ENCODE measurements around the gene FRYL.

GRCh38 chr4:48499551-48500066 lies 280.5 kb downstream of the FRYL start:
- TF ChIP-seq, protein P1, sequence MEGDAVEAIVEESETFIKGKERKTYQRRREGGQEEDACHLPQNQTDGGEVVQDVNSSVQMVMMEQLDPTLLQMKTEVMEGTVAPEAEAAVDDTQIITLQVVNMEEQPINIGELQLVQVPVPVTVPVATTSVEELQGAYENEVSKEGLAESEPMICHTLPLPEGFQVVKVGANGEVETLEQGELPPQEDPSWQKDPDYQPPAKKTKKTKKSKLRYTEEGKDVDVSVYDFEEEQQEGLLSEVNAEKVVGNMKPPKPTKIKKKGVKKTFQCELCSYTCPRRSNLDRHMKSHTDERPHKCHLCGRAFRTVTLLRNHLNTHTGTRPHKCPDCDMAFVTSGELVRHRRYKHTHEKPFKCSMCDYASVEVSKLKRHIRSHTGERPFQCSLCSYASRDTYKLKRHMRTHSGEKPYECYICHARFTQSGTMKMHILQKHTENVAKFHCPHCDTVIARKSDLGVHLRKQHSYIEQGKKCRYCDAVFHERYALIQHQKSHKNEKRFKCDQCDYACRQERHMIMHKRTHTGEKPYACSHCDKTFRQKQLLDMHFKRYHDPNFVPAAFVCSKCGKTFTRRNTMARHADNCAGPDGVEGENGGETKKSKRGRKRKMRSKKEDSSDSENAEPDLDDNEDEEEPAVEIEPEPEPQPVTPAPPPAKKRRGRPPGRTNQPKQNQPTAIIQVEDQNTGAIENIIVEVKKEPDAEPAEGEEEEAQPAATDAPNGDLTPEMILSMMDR (IDR thresholded peaks at IDR 0.05): no peak
- no peak for TF ChIP-seq POLR2A (IDR thresholded peaks at IDR 0.05)

Data from lower leg skin (tissue), 3 donors.